ENCODE measurements around the gene TPRN. TPM values are rescaled to one million over a fixed set of nuclear protein-coding genes. Genes with fewer than 3 reads are reported as not detected.
A peak's percentile ranks its signal among the peaks of the same experiment; 100 is the strongest.

Gene TPRN
- polyA plus RNA-seq, 1 donor from 2014 or later = 8.1 TPM

- Histone ChIP-seq H3K4me2 (ENCODE audit: low read length) (no peak overlapping the region), H3K9me3 (ENCODE audit: low read length) (no peaks in the 10 kb centered on the region), H3K27me3 (ENCODE audit: insufficient read depth, low read depth, low read length) (no peaks in the 10 kb centered on the region), H3K9me2 (ENCODE audit: insufficient read depth, low read length) (no peaks in the 10 kb centered on the region), H3K9ac (ENCODE audit: low read length) (no peak overlapping the region), H4K20me1 (ENCODE audit: insufficient read depth) (no peaks in the 10 kb centered on the region), H3F3A (ENCODE audit: insufficient read depth, low read length, poor library complexity, severe bottlenecking) (no peaks in the 10 kb centered on the region), H3K27ac (ENCODE audit: low read length) (no peak overlapping the region), H2AFZ (ENCODE audit: low read depth, low read length) (no peak overlapping the region), H3K79me2 (replicated peaks; ENCODE audit: insufficient read depth, low read length) (peaks cover 31% of the 10 kb centered on the region), H3K4me3 (ENCODE audit: low read length) (no peak overlapping the region), H3K36me3 (ENCODE audit: insufficient read depth, low read length) (no peaks in the 10 kb centered on the region)
- no peak for TF ChIP-seq CTCF (IDR thresholded peaks at IDR 0.05; ENCODE audit: poor library complexity, severe bottlenecking)
- TF ChIP-seq POLR2AphosphoS5 (IDR thresholded peaks at IDR 0.05) = no peak
Observed at GRCh38 chr9:137202966-137203365, 2.4 kb upstream of the TPRN start.

GRCh38 chr9:137201205-137201868 is 796 bp upstream of the TPRN start:
- H3K4me3 ChIP-seq (ENCODE audit: low read length) = peak overlapping the region; percentile 86
- peak overlapping the region; percentile 70 for H3K9ac ChIP-seq (ENCODE audit: low read length)
- H3K27me3 ChIP-seq (ENCODE audit: insufficient read depth, low read depth, low read length) = no peaks in the 10 kb centered on the region
- peak overlapping the region; percentile 49 for H3K27ac ChIP-seq (ENCODE audit: low read length)
- H4K20me1 ChIP-seq (ENCODE audit: insufficient read depth) = no peaks in the 10 kb centered on the region
- no peaks in the 10 kb centered on the region for H3F3A ChIP-seq (ENCODE audit: insufficient read depth, low read length, poor library complexity, severe bottlenecking)
- H3K9me2 ChIP-seq (ENCODE audit: insufficient read depth, low read length) = no peaks in the 10 kb centered on the region
- H3K4me2 ChIP-seq (ENCODE audit: low read length) = peak overlapping the region; percentile 96
- peak overlapping the region; percentile 51 for H2AFZ ChIP-seq (ENCODE audit: low read depth, low read length)
- H3K36me3 ChIP-seq (ENCODE audit: insufficient read depth, low read length) = no peaks in the 10 kb centered on the region
- no peaks in the 10 kb centered on the region for H3K9me3 ChIP-seq (ENCODE audit: low read length)
- H3K79me2 ChIP-seq (replicated peaks; ENCODE audit: insufficient read depth, low read length) = peaks cover 27% of the 10 kb centered on the region
- no peak for TF ChIP-seq SMC3 (conservative IDR thresholded peaks at IDR 0.05; ENCODE audit: poor library complexity)
- TF ChIP-seq TAF1 (IDR thresholded peaks at IDR 0.05; ENCODE audit: low read depth) = no peak
- TF ChIP-seq EP300 (conservative IDR thresholded peaks at IDR 0.05; ENCODE audit: poor library complexity, severe bottlenecking) = no peak
- TF ChIP-seq POLR2AphosphoS5 (IDR thresholded peaks at IDR 0.05) = no peak
- TF ChIP-seq CTCF (IDR thresholded peaks at IDR 0.05; ENCODE audit: poor library complexity, severe bottlenecking) = no peak
- TF ChIP-seq RAD21 (conservative IDR thresholded peaks at IDR 0.05) = no peak

- Histone ChIP-seq H3F3A (ENCODE audit: insufficient read depth, low read length, poor library complexity, severe bottlenecking) (no peaks in the 10 kb centered on the region), H4K20me1 (ENCODE audit: insufficient read depth) (no peaks in the 10 kb centered on the region), H3K9me3 (ENCODE audit: low read length) (no peaks in the 10 kb centered on the region), H3K36me3 (ENCODE audit: insufficient read depth, low read length) (no peaks in the 10 kb centered on the region), H3K9ac (ENCODE audit: low read length) (peak overlapping the region; percentile 54), H3K4me3 (ENCODE audit: low read length) (peak overlapping the region; percentile 65), H3K27me3 (ENCODE audit: insufficient read depth, low read depth, low read length) (no peaks in the 10 kb centered on the region), H3K4me2 (ENCODE audit: low read length) (no peak overlapping the region), H2AFZ (ENCODE audit: low read depth, low read length) (no peak overlapping the region), H3K9me2 (ENCODE audit: insufficient read depth, low read length) (no peaks in the 10 kb centered on the region), H3K27ac (ENCODE audit: low read length) (no peak overlapping the region), H3K79me2 (replicated peaks; ENCODE audit: insufficient read depth, low read length) (peaks cover 11% of the 10 kb centered on the region)
- TF ChIP-seq CTCF (IDR thresholded peaks at IDR 0.05; ENCODE audit: poor library complexity, severe bottlenecking) = no peak
- TF ChIP-seq TAF1 (IDR thresholded peaks at IDR 0.05; ENCODE audit: low read depth) = no peak
Observed at GRCh38 chr9:137199411-137200121, 975 bp downstream of the TPRN start.
